Measurements from ENCODE around the gene CELA2A. TPM values are rescaled to one million over a fixed set of nuclear protein-coding genes. Genes with fewer than 3 reads are reported as not detected.
"Not testable (repeated sequence)": the region's sequence is repeated elsewhere in the genome, so short reads cannot be mapped to it uniquely, and the experiment has no call there.

CELA2A gene
- total RNA-seq, 2 experiments from 2014 or later: not detected

DNA sequence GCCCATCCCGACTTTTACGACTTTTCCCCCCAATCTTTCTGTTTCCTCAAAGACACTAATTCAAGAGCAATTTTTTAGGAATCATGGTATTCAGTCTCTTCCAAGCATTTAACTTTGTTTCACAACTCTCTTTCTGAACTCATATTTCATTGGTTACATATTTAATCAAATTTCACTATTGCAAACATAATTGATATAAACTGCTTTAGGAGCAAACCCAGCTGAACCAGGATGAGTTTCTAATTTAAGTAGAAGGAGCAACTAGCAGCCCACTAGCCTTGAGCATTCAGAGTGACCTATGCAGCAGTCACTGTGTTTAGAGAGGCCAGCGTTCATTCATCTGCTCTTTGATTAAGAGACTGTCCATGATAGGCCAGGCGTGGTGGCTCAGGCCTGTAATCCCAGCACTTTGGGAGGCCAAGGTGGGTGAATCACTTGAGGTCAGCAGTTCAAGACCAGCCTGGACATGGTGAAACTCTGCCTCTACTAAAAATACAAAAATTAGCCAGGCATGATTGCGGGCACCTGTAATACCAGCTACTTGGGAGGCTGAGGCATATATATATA is 21.2 kb downstream of the CELA2A start:
- ChIA-PET POLR2A (no interaction called here), CTCF (ENCODE audit: unreplicated experiment) (no interaction called here)
- no peaks in the 10 kb centered on the region for H3K79me2 ChIP-seq (ENCODE audit: insufficient read depth, low read depth, low read length)
- DNase-seq (ENCODE audit: low spot score): no peak
- no TSS peak for BruUV-seq (replicated peaks)
- no peaks in the 10 kb centered on the region for H3K36me3 ChIP-seq (ENCODE audit: insufficient read depth, low read length)
- H3K4me1 ChIP-seq (ENCODE audit: insufficient read depth, low read length, poor library complexity, severe bottlenecking): no peaks in the 10 kb centered on the region
- TF ChIP-seq, protein P1, sequence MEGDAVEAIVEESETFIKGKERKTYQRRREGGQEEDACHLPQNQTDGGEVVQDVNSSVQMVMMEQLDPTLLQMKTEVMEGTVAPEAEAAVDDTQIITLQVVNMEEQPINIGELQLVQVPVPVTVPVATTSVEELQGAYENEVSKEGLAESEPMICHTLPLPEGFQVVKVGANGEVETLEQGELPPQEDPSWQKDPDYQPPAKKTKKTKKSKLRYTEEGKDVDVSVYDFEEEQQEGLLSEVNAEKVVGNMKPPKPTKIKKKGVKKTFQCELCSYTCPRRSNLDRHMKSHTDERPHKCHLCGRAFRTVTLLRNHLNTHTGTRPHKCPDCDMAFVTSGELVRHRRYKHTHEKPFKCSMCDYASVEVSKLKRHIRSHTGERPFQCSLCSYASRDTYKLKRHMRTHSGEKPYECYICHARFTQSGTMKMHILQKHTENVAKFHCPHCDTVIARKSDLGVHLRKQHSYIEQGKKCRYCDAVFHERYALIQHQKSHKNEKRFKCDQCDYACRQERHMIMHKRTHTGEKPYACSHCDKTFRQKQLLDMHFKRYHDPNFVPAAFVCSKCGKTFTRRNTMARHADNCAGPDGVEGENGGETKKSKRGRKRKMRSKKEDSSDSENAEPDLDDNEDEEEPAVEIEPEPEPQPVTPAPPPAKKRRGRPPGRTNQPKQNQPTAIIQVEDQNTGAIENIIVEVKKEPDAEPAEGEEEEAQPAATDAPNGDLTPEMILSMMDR (conservative IDR thresholded peaks at IDR 0.05; ENCODE audit: low read length): no peak
- TF ChIP-seq EZH2phosphoT487 (IDR thresholded peaks at IDR 0.05; ENCODE audit: borderline replicate concordance, low read depth, low read length): no peak
- no peak overlapping the region for H2AFZ ChIP-seq (ENCODE audit: low read length)
- H3K9me2 ChIP-seq (ENCODE audit: insufficient read depth, low read length): no peaks in the 10 kb centered on the region
- intact Hi-C loops (cut with micrococcal nuclease; ENCODE audit: unreplicated experiment): no loop called here
- no peaks in the 10 kb centered on the region for H3K9me3 ChIP-seq (ENCODE audit: low read length)
- no peaks in the 10 kb centered on the region for H4K20me1 ChIP-seq (ENCODE audit: insufficient read depth, low read length)
- no peak overlapping the region for H3K4me3 ChIP-seq (ENCODE audit: low read depth, low read length, poor library complexity, severe bottlenecking)
- no peak overlapping the region for H3K4me2 ChIP-seq (ENCODE audit: low read length)
- no peak overlapping the region for H3K27ac ChIP-seq (ENCODE audit: low read depth, low read length, poor library complexity, severe bottlenecking)

- BruUV-seq (replicated peaks): no TSS peak
- Histone ChIP-seq H3K79me2 (ENCODE audit: insufficient read depth, low read depth, low read length) (no peaks in the 10 kb centered on the region), H3K9me3 (ENCODE audit: low read length) (no peaks in the 10 kb centered on the region), H3K9me2 (ENCODE audit: insufficient read depth, low read length) (no peaks in the 10 kb centered on the region), H3K4me1 (ENCODE audit: insufficient read depth, low read length, poor library complexity, severe bottlenecking) (no peaks in the 10 kb centered on the region), H3K36me3 (ENCODE audit: insufficient read depth, low read length) (no peaks in the 10 kb centered on the region), H3K4me3 (ENCODE audit: low read depth, low read length, poor library complexity, severe bottlenecking) (no peak overlapping the region), H3K27ac (ENCODE audit: low read depth, low read length, poor library complexity, severe bottlenecking) (no peak overlapping the region), H3K4me2 (ENCODE audit: low read length) (no peak overlapping the region), H4K20me1 (ENCODE audit: insufficient read depth, low read length) (no peaks in the 10 kb centered on the region), H2AFZ (ENCODE audit: low read length) (no peak overlapping the region)
- intact Hi-C loops (cut with micrococcal nuclease; ENCODE audit: unreplicated experiment): no loop called here
- no peak for TF ChIP-seq EZH2phosphoT487 (IDR thresholded peaks at IDR 0.05; ENCODE audit: borderline replicate concordance, low read depth, low read length)
- TF ChIP-seq, protein P1 (conservative IDR thresholded peaks at IDR 0.05; ENCODE audit: low read length): no peak
- no peak for DNase-seq (ENCODE audit: low spot score)
- CTCF ChIA-PET (ENCODE audit: unreplicated experiment): interaction anchor here (0.6 kb wide), 1 partner anchor 528 kb away, joined by 5 read pairs; no protein-coding TSS in a partner anchor
- POLR2A ChIA-PET: no interaction called here
Observed at GRCh38 chr1:15479654-15480347, 23.3 kb downstream of the CELA2A start.

DNA sequence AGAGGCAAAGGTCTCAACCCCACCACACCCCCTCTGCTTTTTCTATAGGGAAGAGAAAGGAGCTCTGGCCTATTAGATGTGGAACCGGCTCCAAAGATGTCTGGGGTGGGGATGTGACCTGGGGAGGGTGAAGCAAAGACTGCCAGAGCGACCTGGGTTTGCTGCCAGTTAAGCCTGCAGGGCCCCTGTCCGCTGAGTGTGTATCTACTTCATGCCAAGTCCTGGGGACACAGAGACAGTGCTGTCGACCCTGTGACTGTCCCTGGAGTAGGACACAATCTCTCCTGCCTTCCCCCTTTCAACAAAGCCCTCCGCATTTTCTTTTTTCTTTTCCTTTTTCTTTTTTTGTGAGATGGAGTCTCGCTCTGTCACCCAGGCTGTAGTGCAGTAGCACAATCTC is 25.9 kb downstream of the CELA2A start:
- H3K4me3 ChIP-seq (ENCODE audit: low read depth, low read length, poor library complexity, severe bottlenecking); H3K36me3 ChIP-seq (ENCODE audit: insufficient read depth, low read length); H4K20me1 ChIP-seq (ENCODE audit: insufficient read depth, low read length); DNase-seq (ENCODE audit: low spot score); intact Hi-C loops (cut with micrococcal nuclease; ENCODE audit: unreplicated experiment); H3K9me3 ChIP-seq (ENCODE audit: low read length); H3K4me2 ChIP-seq (ENCODE audit: low read length); H2AFZ ChIP-seq (ENCODE audit: low read length); BruUV-seq (replicated peaks); H3K79me2 ChIP-seq (ENCODE audit: insufficient read depth, low read depth, low read length); H3K9me2 ChIP-seq (ENCODE audit: insufficient read depth, low read length); H3K4me1 ChIP-seq (ENCODE audit: insufficient read depth, low read length, poor library complexity, severe bottlenecking); CTCF ChIA-PET (ENCODE audit: unreplicated experiment); H3K27ac ChIP-seq (ENCODE audit: low read depth, low read length, poor library complexity, severe bottlenecking): not testable (repeated sequence)
- POLR2A ChIA-PET: interaction anchor here (0.6 kb wide), 1 partner anchor 22 kb away, joined by 3 read pairs; no protein-coding TSS in a partner anchor

DNA sequence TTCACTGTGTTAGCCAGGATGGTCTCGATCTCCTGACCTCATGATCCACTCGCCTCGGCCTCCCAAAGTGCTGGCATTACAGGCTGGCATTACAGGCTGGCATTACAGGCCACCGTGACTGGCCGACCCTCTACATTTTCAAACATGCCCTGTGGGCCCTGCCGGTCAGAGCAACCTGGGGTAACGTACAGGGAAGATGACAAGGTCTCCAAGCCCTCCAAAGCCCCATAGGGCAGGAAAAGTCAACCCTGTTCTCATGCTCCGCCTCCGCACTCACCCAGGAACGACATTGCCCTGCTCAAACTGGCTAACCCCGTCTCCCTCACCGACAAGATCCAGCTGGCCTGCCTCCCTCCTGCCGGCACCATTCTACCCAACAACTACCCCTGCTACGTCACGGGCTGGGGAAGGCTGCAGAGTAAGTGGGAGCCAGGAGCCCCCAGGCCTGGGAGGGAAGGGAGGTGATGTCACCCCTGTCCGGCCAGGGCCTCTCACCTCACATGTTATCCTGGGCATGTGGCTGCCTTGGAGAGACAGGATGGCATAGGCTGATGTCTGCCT is 26.5 kb downstream of the CELA2A start:
- CTCF ChIA-PET (ENCODE audit: unreplicated experiment); H3K36me3 ChIP-seq (ENCODE audit: insufficient read depth, low read length); H3K9me2 ChIP-seq (ENCODE audit: insufficient read depth, low read length); H3K4me1 ChIP-seq (ENCODE audit: insufficient read depth, low read length, poor library complexity, severe bottlenecking); H3K79me2 ChIP-seq (ENCODE audit: insufficient read depth, low read depth, low read length); H3K4me2 ChIP-seq (ENCODE audit: low read length); BruUV-seq (replicated peaks); H2AFZ ChIP-seq (ENCODE audit: low read length); intact Hi-C loops (cut with micrococcal nuclease; ENCODE audit: unreplicated experiment); H4K20me1 ChIP-seq (ENCODE audit: insufficient read depth, low read length); H3K4me3 ChIP-seq (ENCODE audit: low read depth, low read length, poor library complexity, severe bottlenecking); DNase-seq (ENCODE audit: low spot score); H3K27ac ChIP-seq (ENCODE audit: low read depth, low read length, poor library complexity, severe bottlenecking); H3K9me3 ChIP-seq (ENCODE audit: low read length): not testable (repeated sequence)
- POLR2A ChIA-PET: interaction anchor here (0.6 kb wide), 1 partner anchor 22 kb away, joined by 3 read pairs; no protein-coding TSS in a partner anchor
